Nephron (organoid): ENCODE data around the gene HSD17B14.
"Not testable (repeated sequence)": the region's sequence is repeated elsewhere in the genome, so short reads cannot be mapped to it uniquely, and the experiment has no call there.

Source experiments
- H3K27ac Mint-ChIP-seq, 3 experiments: 2 replicates each; pipeline ENCODE4 v1.8.0; 2020; ENCODE audit warnings: mixed read lengths in 3 of 3, mild to moderate bottlenecking in 2 of 3, moderate library complexity in 1 of 3
- H3K27me3 Mint-ChIP-seq: 2 replicates; pipeline ENCODE4 v1.8.0; 2021; ENCODE audit warnings: low read depth, mild to moderate bottlenecking, moderate library complexity, mixed read lengths
- H3K36me3 Mint-ChIP-seq: 2 replicates; pipeline ENCODE4 v1.8.0; 2020; ENCODE audit warnings: low read depth, mixed read lengths
- H3K4me1 Mint-ChIP-seq: 2 replicates; pipeline ENCODE4 v1.8.0; 2020; ENCODE audit warnings: mixed read lengths
- H3K4me3 Mint-ChIP-seq, 3 experiments: 2 replicates each; pipeline ENCODE4 v1.8.0; 2020; ENCODE audit warnings: mild to moderate bottlenecking in 3 of 3, mixed read lengths in 3 of 3, moderate library complexity in 2 of 3
- H3K9me3 Mint-ChIP-seq: 2 replicates; pipeline ENCODE4 v1.8.0; 2020; ENCODE audit warnings: mixed read lengths
- CTCF ChIP-seq, 3 experiments: fragments of 200-600 bp; sonication (generic); IDR thresholded peaks; one replicate each; pipeline ENCODE4 v1.5.0; 2021; ENCODE audit warnings: antibody characterized with exemption in 3 of 3; ENCODE audit not compliant: unreplicated experiment in 3 of 3

Gene HSD17B14

GRCh38 chr19:48852292-48852691 is 16.0 kb upstream of the HSD17B14 start:
- Mint-ChIP-seq H3K9me3 (no peaks in the 10 kb centered on the region), H3K27me3 (no peaks in the 10 kb centered on the region), H3K27ac (no peak overlapping the region), H3K4me3 (no peak overlapping the region), H3K4me1 (no peaks in the 10 kb centered on the region), H3K36me3 (peaks cover 24% of the 10 kb centered on the region)
- TF ChIP-seq CTCF (IDR thresholded peaks at IDR 0.05; ENCODE audit: unreplicated experiment in 3 of 3) = no peak

GRCh38 chr19:48846659-48847058 is 10.4 kb upstream of the HSD17B14 start:
- not testable (repeated sequence) for H3K9me3 Mint-ChIP-seq, H3K4me3 Mint-ChIP-seq, H3K27me3 Mint-ChIP-seq, H3K4me1 Mint-ChIP-seq, H3K27ac Mint-ChIP-seq
- peaks cover 35% of the 10 kb centered on the region for H3K36me3 Mint-ChIP-seq

- TF ChIP-seq CTCF (IDR thresholded peaks at IDR 0.05; ENCODE audit: unreplicated experiment in 3 of 3) = no peak
- H3K4me3 Mint-ChIP-seq = no peak overlapping the region
- H3K36me3 Mint-ChIP-seq = peaks cover 35% of the 10 kb centered on the region
- H3K9me3 Mint-ChIP-seq = no peaks in the 10 kb centered on the region
- no peaks in the 10 kb centered on the region for H3K27me3 Mint-ChIP-seq
- peaks cover 5% of the 10 kb centered on the region for H3K4me1 Mint-ChIP-seq
- no peak overlapping the region for H3K27ac Mint-ChIP-seq
These were observed 9.1 kb upstream of the HSD17B14 start for GRCh38 chr19:48845384-48845783.

- H3K27me3 Mint-ChIP-seq = no peaks in the 10 kb centered on the region
- no peak for TF ChIP-seq CTCF (IDR thresholded peaks at IDR 0.05; ENCODE audit: unreplicated experiment in 3 of 3)
- peaks cover 32% of the 10 kb centered on the region for H3K36me3 Mint-ChIP-seq
- H3K4me1 Mint-ChIP-seq = peaks cover 5% of the 10 kb centered on the region
- H3K4me3 Mint-ChIP-seq = no peak overlapping the region
- no peaks in the 10 kb centered on the region for H3K9me3 Mint-ChIP-seq
- no peak overlapping the region for H3K27ac Mint-ChIP-seq
These were observed 8.2 kb upstream of the HSD17B14 start for GRCh38 chr19:48844472-48844871.

- Mint-ChIP-seq H3K27me3 (no peaks in the 10 kb centered on the region), H3K4me1 (peaks cover 5% of the 10 kb centered on the region), H3K27ac (peak overlapping the region; percentile 19 to 48 (median 43)), H3K9me3 (no peaks in the 10 kb centered on the region), H3K4me3 (no peak overlapping the region), H3K36me3 (peaks cover 24% of the 10 kb centered on the region)
- TF ChIP-seq CTCF (IDR thresholded peaks at IDR 0.05; ENCODE audit: unreplicated experiment in 3 of 3) = peak; percentile 78 to 79 (median 79)
These were observed 6.5 kb upstream of the HSD17B14 start for GRCh38 chr19:48842789-48843162.

- no peak for TF ChIP-seq CTCF (IDR thresholded peaks at IDR 0.05; ENCODE audit: unreplicated experiment in 3 of 3)
- Mint-ChIP-seq H3K9me3 (no peaks in the 10 kb centered on the region), H3K4me3 (no peak overlapping the region), H3K4me1 (peaks cover 10% of the 10 kb centered on the region), H3K27ac (no peak overlapping the region), H3K27me3 (no peaks in the 10 kb centered on the region), H3K36me3 (peaks cover 18% of the 10 kb centered on the region)
These were observed 5.3 kb upstream of the HSD17B14 start for GRCh38 chr19:48841571-48841970.
